Stimulated activated CD8-positive, alpha-beta memory T cell treated with anti-CD3 and anti-CD28 coated beads, Interleukin-4, amount 100 ng/mL, for 24 hours (primary cell): Measurements from ENCODE around the gene GSTP1.
"Not testable (repeated sequence)": the region's sequence is repeated elsewhere in the genome, so short reads cannot be mapped to it uniquely, and the experiment has no call there.

Experiments
- DNase-seq: peaks from one replicate; pipeline ENCODE4 v3.0.0-alpha.2; 2020; ENCODE audit warnings: low read depth

The GSTP1 gene

GRCh38 chr11:67563705-67564114 is 19.9 kb upstream of the GSTP1 start:
- not testable (repeated sequence) for DNase-seq

- DNase-seq = no peak
Observed at GRCh38 chr11:67564230-67564629, 19.4 kb upstream of the GSTP1 start.

- no peak for DNase-seq
Observed at GRCh38 chr11:67571443-67571842, 12.2 kb upstream of the GSTP1 start.

- no peak for DNase-seq
Observed at GRCh38 chr11:67572305-67572704, 11.3 kb upstream of the GSTP1 start.

- DNase-seq = no peak
Observed at GRCh38 chr11:67572747-67573419, 10.7 kb upstream of the GSTP1 start.

- no peak for DNase-seq
Observed at GRCh38 chr11:67574938-67575337, 8.7 kb upstream of the GSTP1 start.

GRCh38 chr11:67576735-67577475 is 6.7 kb upstream of the GSTP1 start:
- no peak for DNase-seq

- DNase-seq = no peak
Observed at GRCh38 chr11:67577951-67578350, 5.7 kb upstream of the GSTP1 start.

GRCh38 chr11:67581469-67581868 is 2.1 kb upstream of the GSTP1 start:
- no peak for DNase-seq

- DNase-seq = no peak
Observed at GRCh38 chr11:67582011-67582410, 1.6 kb upstream of the GSTP1 start.

GRCh38 chr11:67584205-67584880 is 731 bp downstream of the GSTP1 start:
- DNase-seq = no peak

- DNase-seq = no peak
Observed at GRCh38 chr11:67584881-67585873, 1.6 kb downstream of the GSTP1 start.

- no peak for DNase-seq
Observed at GRCh38 chr11:67585911-67586310, 2.3 kb downstream of the GSTP1 start.

GRCh38 chr11:67586568-67587250 is 3.1 kb downstream of the GSTP1 start:
- DNase-seq = no peak

- DNase-seq = no peak
Observed at GRCh38 chr11:67588136-67588503, 4.5 kb downstream of the GSTP1 start.

- DNase-seq = not testable (repeated sequence)
Observed at GRCh38 chr11:67588899-67589415, 5.3 kb downstream of the GSTP1 start.

- no peak for DNase-seq
Observed at GRCh38 chr11:67592880-67593564, 9.4 kb downstream of the GSTP1 start.

GRCh38 chr11:67593565-67593905 is 9.9 kb downstream of the GSTP1 start:
- no peak for DNase-seq

- no peak for DNase-seq
Observed at GRCh38 chr11:67594480-67594879, 10.9 kb downstream of the GSTP1 start.

GRCh38 chr11:67596753-67597300 is 13.2 kb downstream of the GSTP1 start:
- no peak for DNase-seq
